T follicular helper cell (primary cell): ENCODE data around the gene UGT1A6.

Experiments
- DNase-seq: peaks from one replicate; pipeline ENCODE4 v3.0.0-alpha.2; 2020; ENCODE audit warnings: low read depth

The UGT1A6 gene

DNA sequence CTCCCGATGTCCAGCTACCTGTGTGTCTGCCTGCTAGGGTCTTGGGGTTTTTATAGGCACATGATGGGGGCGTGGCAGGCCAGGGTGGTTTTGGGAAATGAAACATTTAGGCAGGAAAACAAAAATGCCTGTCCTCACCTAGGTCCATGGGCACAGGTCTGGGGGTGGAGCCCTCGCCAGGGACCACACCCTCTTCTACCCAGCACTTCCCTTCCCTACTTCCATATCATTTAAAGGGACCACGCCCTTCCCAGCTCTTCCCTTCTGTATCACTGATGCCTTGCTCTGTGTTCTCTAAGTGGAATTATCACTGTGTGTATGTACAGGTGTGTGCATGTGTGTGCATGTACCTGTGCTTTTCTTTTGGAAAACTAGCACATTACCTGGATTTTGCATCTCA is 73.7 kb downstream of the UGT1A6 start:
- DNase-seq = no peak

DNA sequence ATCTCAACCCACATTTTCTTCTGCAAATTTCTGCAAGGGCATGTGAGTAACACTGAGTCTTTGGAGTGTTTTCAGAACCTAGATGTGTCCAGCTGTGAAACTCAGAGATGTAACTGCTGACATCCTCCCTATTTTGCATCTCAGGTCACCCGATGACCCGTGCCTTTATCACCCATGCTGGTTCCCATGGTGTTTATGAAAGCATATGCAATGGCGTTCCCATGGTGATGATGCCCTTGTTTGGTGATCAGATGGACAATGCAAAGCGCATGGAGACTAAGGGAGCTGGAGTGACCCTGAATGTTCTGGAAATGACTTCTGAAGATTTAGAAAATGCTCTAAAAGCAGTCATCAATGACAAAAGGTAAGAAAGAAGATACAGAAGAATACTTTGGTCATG is 75.4 kb downstream of the UGT1A6 start:
- no peak for DNase-seq

DNA sequence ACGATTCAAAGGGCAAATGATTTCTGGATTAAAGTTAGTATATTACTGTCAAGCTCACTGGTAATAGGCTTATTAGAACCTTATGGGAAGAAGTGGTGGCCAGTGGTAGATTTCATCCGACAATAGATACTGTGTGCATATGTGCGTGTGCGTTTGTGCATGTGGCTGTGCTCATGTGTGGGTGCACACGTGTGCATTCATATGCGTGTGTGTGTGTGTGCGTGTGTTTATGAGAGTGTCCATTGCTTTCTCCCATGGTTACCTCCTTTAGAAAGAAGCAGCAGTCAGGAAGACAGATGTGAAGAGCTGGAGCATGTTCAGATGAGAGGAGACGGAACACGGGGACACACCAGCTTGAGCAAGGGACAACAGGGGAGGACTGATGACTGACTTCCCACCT is 76.6 kb downstream of the UGT1A6 start:
- no peak for DNase-seq

DNA sequence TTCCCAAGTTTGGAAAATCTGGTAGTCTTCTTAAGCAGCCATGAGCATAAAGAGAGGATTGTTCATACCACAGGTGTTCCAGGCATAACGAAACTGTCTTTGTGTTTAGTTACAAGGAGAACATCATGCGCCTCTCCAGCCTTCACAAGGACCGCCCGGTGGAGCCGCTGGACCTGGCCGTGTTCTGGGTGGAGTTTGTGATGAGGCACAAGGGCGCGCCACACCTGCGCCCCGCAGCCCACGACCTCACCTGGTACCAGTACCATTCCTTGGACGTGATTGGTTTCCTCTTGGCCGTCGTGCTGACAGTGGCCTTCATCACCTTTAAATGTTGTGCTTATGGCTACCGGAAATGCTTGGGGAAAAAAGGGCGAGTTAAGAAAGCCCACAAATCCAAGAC is 79.5 kb downstream of the UGT1A6 start:
- no peak for DNase-seq

DNA sequence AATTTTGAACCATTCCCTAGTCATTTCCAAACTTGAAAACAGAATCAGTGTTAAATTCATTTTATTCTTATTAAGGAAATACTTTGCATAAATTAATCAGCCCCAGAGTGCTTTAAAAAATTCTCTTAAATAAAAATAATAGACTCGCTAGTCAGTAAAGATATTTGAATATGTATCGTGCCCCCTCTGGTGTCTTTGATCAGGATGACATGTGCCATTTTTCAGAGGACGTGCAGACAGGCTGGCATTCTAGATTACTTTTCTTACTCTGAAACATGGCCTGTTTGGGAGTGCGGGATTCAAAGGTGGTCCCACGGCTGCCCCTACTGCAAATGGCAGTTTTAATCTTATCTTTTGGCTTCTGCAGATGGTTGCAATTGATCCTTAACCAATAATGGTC is 79.9 kb downstream of the UGT1A6 start:
- DNase-seq = no peak

DNA sequence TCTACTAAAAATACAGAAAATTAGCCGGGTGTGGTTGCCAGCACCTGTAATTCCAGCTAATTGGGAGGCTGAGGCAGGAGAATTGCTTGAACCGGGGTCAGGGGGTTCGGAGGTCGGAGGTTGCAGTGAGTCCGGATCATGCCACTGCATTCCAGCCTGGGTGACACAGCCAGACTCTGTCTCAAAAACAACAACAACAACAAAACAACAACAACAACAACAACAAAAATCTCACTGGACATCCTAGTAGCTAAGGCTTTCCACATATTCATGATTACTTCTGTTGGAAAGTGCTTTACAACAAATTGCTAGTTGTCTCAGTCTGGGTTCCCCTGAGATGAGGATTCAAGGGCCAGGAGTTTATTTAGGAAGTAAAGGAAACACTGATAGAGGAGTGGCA is 81.2 kb downstream of the UGT1A6 start:
- DNase-seq = no peak

DNA sequence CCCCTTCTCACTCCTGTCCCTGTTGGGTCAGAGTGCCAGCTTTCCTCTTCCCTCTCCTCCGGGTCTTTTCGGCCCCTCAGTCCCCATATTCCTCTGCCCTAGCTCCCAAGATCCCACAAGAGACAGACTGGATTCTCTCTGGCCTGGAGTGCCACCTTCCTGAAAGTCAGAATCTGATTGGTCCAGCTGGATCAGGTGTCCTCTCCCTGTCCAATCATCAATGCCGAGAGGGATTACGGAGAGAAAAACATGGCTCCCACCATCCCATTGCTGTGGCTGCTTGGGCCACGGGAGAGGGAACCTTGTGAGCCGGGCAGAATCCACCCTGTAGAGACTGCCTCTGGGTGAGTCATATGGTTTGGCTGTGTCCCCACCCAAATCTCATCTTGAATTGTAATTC is 82.7 kb downstream of the UGT1A6 start:
- DNase-seq = no peak

DNA sequence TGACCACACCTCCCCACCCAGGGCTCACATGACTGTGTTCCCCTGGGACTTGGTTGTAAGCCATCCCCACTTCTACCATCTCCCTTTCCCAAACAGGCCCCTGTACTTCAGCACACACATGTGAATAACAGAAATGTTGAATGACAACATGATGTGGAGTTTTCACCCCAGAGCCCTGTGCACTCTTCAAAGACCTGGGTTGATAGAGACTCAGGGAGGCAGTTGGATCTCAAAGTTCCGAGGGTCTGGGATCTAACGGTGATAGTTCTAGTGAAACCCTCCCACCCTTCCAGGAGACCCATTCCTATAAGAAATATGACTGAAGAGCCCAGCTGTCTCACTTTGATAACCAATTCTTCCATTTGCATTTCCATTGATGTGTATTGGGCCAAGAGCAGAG is 85.3 kb downstream of the UGT1A6 start, which contains the start of gene MROH2A:
TSS of gene MROH2A (plus strand) at position 301 of the 400 bp plus-strand sequence. CDS start 1,029 bp downstream, outside the sequence.
- DNase-seq = no peak

DNA sequence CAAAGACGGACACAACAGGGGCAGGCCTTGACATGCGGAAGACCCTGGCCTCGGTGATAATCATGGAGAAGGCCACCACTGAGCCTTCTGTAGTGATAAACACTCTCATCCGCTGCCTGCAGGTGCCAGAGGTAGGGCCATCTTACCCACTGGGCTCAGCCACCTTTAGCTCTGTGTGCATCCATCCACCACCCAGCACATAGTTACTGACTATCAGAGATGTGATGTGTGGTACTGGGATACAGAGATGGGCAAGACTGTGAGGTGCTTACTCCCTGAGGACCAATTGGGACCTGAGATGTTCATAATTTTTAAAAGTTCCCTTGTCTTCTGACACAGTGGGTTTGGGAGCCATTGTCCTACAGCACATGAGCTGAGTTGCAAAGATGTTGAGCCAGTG is 87.0 kb downstream of the UGT1A6 start:
- DNase-seq = no peak

DNA sequence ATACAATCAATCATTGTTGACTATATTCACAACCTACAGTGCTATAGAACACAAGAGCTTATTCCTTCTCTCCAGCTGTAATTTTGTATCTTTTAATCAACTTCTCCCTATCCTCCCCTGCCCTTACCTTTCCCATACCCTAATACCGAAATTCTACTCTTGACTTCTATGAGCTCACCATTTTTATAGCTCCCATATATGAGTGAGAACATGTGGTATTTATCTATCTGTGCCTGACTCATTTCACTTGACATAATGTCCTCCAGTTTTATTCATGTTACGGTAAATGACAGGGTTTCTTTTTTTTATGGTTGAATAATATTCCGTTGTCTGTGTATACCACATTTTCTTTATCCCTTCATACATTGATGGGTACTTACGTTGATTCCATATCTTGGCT is 88.1 kb downstream of the UGT1A6 start:
- no peak for DNase-seq

DNA sequence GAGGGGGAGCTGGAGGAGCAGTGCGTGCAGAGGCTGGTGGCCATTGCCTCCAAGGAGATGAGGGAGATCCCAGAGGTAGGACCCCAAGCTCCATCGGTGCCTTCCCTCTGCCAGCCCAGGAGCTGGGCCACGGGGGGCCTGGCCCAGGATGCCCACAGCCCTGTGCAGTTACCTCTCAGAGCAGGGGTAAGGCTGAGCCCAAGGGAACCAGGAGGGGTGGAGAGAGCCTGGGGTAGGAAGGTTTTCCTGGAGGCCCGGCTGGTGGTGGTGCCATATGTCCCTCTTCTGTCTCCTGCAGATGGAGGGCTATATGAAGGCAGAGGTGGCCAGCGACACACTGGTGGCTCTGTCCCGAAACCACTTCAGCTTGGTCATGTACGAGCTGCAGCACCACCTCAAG is 96.9 kb downstream of the UGT1A6 start:
- no peak for DNase-seq

DNA sequence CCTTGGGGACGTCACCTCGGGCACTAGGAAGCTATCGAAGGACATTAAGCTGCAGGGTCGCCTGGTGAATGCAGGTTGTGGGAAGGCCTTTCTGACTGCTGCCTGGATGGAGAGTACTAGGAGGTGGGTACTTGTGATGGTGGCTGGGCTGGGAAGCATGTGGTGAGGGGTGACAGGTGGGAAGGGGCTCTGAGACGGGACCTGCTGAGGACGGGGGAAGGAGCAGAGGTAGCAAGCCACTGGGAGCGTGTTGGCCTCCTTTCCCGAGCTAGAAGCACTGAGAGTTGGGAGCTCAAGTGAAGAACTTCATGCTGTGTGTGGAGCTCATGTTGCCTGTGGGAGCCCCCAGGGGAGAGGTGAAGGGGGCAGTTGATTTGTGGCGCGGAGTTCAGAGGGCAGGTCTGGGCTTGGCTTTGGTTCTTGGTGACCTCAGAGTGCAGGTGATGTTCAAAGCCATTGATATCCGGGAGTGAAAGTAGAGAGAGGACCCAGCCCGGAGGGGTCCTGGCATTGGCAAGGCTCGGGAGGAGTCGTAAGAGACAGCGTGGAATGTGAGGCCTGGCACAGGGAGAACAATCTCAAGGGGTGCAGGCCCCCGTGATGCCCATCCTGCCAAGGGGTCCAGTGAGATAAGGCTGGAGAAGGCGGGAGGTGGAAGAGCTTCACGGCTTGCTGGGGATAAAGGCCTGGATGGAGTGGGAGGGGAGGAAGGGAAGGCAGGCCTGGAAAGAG is 98.6 kb downstream of the UGT1A6 start:
- DNase-seq = no peak

DNA sequence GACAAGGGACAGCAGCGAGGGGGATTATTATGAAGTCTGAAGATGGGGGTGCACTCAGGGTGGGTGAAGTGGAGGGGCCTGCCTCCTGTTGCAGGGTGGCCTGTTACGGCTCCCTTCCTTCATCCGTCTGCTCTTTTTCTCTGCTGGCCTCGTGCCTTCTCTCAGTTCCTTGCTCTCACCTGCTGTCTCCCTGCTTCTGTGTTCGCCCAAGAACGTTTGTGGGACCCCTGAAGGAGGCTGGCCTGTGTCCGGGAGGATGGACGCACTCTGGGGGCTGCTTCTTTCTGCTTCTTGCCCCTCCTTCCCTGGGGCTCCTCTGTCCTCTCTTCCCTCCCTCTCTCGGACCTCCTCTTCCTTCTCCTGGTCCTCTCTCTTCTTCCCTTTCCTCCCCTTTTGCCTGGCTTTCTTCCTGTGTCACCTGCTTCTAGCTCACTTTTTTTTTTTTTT is 99.2 kb downstream of the UGT1A6 start:
- DNase-seq = no peak

DNA sequence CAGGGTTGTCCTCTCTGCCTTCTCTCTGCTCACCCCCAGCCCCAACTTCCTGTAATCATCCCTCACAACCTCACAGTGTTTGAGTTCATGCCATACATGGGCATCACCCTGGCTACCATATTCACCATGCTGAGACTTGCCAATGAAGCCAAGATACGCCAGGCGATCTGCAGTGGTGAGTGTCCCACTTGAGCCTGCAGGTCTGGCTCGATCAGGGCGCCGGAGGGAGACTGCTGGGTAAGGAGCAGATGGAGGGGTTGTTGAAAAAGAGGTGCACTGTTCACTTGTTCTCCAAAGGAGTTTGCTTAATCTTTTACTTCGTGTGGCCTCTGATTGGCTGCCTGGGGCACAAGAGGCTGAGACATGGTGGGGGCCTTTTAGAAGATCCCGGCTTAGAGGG is 100.0 kb downstream of the UGT1A6 start:
- no peak for DNase-seq

DNA sequence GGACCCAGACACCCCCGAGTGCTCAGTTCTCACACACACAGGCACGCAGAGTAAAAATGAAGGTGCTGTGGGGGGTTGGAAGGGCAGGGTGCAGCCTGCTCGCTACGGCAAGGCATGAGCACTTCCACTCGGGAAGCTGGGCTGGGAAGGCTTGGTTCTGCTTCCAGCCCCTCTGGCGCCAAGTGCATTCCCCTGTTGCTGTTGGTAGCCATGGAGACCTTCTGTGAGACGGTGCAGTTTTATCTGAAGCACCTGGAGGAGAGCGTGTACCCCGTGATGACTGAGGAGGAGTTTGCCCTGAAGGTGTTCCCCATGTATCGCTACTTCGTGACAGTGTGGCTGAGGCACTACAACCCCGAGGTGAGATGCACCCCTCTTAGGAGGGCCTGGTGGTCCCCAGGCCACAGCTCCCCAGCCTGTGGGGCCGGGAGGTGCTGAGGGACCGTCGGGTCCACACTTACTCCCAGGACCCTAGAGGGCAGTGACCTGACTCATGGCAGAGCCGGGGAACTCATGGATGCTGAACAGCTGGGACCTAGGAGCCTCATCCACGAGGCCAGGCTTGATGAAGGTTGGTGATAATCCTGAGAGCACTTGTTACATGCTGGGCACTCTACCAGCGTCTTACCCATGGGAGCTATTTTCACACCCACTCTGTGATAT is 100.9 kb downstream of the UGT1A6 start:
- no peak for DNase-seq

DNA sequence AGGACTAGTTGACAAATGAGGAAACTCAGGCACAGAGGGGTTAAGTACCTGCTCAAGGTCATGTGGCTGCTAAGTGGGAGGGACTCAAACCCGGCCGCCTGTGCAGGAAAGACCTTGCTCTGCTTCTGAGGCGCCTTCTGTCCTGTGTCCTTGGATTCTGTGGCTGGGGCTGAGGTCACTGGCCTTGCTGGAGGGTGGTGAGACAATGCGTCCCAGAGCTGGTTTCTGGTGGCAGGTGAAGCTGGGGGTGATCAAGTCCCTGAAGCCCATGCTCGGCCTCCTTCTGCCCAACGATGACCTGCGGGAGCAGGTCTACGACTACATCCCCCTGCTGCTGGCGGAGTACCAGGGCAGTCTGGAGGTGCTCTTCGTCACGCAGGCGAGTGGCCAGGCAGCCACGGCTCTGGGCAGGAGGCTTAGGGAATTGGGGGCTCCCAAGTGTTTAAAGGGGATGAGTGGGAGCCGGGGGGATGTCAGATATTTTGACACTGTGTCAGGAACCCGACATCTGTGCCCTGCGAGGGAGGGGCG is 101.5 kb downstream of the UGT1A6 start:
- DNase-seq = no peak

DNA sequence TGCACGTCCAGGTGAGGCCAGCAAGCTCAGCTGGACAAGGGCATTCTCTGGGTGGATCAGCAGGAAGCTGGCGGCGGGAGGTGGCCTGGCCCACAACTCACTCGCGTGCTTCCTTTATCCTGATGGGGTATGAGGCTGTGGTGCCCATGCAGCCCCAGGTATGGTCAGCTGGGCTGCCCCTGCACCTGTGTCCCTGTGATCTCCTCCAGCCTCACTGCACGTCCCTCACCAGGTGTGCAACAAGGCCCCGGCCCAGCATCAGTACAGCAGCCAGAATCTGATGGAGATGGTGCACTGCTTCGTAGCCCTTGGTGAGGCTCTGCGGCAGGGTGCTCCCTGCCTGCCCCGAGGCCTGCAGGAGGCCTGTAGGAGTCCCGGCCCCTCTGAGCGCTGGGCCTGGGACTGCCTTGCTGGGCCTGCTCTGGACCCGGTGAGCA is 103.1 kb downstream of the UGT1A6 start:
- no peak for DNase-seq

DNA sequence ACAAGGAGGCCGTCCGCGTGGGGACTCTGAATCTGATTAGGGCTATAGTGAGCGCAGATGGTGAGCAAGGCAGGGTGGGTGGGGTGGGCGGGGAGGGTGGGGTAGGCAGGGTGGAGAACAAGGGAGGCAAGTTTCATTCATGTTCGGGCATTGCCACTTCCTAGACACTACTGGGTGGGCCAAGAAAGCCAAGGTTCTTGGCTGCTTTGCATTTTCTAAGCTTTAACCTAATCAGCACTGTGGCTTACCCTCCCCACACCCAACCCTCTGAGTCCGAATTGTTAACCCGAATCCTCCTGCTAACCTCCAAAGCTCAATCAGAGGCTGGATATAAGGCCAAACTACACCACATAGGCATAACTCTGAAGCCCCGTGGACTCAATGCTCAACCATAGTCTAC is 103.6 kb downstream of the UGT1A6 start:
- DNase-seq = no peak

DNA sequence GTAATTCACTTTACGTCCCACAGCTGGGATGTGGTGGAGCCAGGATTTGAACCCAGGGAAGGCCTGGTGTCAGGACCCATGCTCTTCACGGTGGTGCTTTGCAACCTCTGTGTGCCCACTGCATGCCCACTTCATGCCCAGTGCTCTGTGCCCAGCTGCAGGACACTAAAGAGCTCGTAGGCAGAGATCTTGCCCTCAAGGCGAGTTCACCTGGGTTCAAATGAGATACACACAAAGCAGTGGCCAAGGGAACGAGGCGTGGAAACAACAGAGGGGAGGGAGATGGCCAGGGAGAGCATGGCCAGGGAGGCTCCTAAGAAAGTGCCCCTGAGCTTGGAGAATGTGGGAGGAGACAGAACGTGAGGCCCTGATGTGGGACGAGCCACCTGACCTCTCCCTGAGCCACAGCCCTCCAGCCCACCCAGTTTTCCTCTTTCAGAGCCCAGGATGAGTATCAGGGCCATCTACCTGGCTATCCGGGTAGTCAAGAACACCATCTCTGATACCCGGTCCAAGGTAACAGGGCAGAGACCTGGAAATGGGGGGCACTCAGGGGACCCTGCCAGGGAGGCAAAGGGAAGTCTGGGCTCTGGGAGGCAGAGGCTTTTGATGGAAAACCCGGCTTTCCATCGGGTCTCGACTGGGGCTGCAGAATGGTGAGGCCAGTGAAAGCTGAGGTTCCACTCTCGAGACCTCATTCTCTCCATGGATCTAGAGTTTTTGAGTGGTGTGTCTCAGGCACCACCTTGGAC is 105.8 kb downstream of the UGT1A6 start:
- no peak for DNase-seq

DNA sequence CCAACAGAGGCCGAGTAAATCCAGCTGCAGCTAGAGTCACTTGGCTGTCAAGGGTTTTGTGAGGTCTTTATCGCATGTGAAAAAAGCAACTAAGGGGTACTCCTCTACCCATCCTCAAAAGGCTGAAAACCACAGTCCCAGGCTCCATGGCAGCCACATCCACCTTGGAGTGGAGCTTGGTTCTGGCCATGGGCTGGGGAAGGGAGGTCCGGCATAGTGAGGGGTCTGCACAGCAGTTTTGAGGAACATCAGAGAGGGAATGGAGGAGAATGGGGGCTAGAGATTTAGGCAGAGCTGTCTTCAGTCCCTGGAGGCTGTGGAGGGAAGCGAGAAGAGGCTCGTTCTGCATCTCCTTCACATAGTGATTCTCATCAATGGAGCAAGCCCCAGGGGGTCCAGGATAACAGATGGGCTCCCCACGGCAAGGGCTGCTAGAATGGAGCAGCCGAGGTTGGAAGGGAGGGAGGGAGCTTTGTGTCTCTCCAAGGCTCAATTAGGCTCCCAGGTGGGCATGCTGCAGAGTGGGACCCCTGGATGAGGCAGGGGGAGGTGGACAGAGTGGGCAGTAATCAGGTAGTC is 106.5 kb downstream of the UGT1A6 start:
- DNase-seq = no peak

DNA sequence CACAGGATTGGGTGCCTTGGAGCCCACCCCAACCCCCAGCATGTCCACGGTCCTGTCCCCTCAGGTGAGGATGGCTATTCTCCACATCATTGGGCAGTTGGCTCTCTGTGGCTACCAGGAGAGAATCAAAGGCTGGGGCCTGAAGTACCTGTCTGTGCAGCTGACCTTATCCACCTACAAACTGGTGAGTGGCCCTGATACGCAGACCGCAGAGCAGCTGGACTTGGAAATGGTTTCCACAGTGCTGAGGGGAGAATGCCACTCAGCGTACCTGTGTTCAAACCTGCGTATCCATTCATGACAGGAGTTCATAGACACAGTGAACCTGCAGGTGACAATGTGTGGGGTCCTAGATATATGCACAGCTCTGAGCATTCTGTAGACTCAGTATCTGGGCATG is 107.0 kb downstream of the UGT1A6 start:
- no peak for DNase-seq

DNA sequence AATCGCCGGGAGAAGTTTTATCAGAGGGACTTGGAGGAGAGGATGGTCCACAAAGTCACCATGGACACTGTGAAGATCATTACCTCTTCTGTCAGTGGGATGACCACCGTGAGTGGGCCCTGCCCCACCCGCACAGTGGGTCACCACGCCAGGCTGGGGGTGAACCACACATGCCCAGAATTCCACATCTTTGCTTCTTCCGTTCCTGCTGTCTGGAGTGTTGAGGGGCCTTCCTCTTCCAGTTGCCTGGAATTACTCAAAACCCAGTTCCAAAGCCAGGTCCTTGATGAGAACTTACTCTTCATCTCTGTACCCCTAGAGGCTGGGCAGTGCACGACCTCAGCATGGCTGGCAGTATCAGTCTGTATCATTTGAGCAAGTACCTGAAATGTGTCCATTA is 107.5 kb downstream of the UGT1A6 start:
- no peak for DNase-seq
